ENCODE measurements around the gene B3GNT7.

- no peak for TF ChIP-seq POLR2A (IDR thresholded peaks at IDR 0.05)
- TF ChIP-seq CTCF (IDR thresholded peaks at IDR 0.05): no peak
Observed at GRCh38 chr2:231370749-231371429, 24.6 kb upstream of the B3GNT7 start.

Data from lower leg skin (tissue), 3 donors.